KMS-11 (cell line): ENCODE data around the gene RPS6KA2.

Experiments
- H2AFZ ChIP-seq: fragments of 200-600 bp; sonication (generic); 2 replicates; pipeline ENCODE4 v1.6.1; 2016; ENCODE audit warnings: antibody characterized with exemption, mixed run types, low read depth
- H3K27ac ChIP-seq: fragments of 200-600 bp; sonication (generic); 2 replicates; pipeline ENCODE4 v1.6.1; 2016; ENCODE audit warnings: mild to moderate bottlenecking, mixed run types
- H3K27me3 ChIP-seq: fragments of 200-600 bp; sonication (generic); 2 replicates; pipeline ENCODE4 v1.6.1; 2017; ENCODE audit warnings: mild to moderate bottlenecking, low read depth, mixed run types, moderate library complexity; ENCODE audit not compliant: insufficient read depth
- H3K36me3 ChIP-seq: fragments of 200-600 bp; sonication (generic); 2 replicates; pipeline ENCODE4 v1.6.1; 2017; ENCODE audit warnings: mild to moderate bottlenecking, mixed run types; ENCODE audit not compliant: insufficient read depth
- H3K4me1 ChIP-seq: fragments of 200-600 bp; sonication (generic); 2 replicates; pipeline ENCODE4 v1.6.1; 2016; ENCODE audit warnings: mild to moderate bottlenecking, low read depth, mixed run types; ENCODE audit not compliant: poor library complexity, severe bottlenecking
- H3K4me2 ChIP-seq: fragments of 200-600 bp; sonication (generic); 2 replicates; pipeline ENCODE4 v1.7.0; 2016; ENCODE audit warnings: mild to moderate bottlenecking, mixed run types
- H3K4me3 ChIP-seq: fragments of 200-600 bp; sonication (generic); IDR thresholded peaks from 2 replicates; pipeline ENCODE4 v1.6.1; 2017; ENCODE audit warnings: low read depth, low read length, mixed read lengths; ENCODE audit not compliant: insufficient read depth
- H3K79me2 ChIP-seq: fragments of 200-600 bp; sonication (generic); 2 replicates; pipeline ENCODE4 v1.6.1; 2016; ENCODE audit warnings: low read depth, mixed run types; ENCODE audit not compliant: insufficient read depth
- H3K9ac ChIP-seq: fragments of 200-600 bp; sonication (generic); 2 replicates; pipeline ENCODE4 v1.6.1; 2016; ENCODE audit warnings: mild to moderate bottlenecking, mixed run types
- H4K20me1 ChIP-seq: fragments of 200-600 bp; sonication (generic); 2 replicates; pipeline ENCODE4 v1.6.1; 2016; ENCODE audit warnings: mild to moderate bottlenecking, mixed run types; ENCODE audit not compliant: insufficient read depth
- CTCF ChIP-seq: fragments of 200-600 bp; sonication (generic); conservative IDR thresholded peaks from 2 replicates; pipeline ENCODE4 v1.6.1; 2017; ENCODE audit warnings: low read depth, mild to moderate bottlenecking, antibody characterized with exemption, low read length, moderate library complexity, mixed read lengths

The RPS6KA2 gene

GRCh38 chr6:166470863-166471410, 156.1 kb downstream of the RPS6KA2 start:
- no peak overlapping the region for H3K4me3 ChIP-seq
- H3K36me3 ChIP-seq = no peaks in the 10 kb centered on the region
- no peaks in the 10 kb centered on the region for H3K4me1 ChIP-seq
- no peak for TF ChIP-seq CTCF
- H3K4me2 ChIP-seq = no peak overlapping the region
- no peaks in the 10 kb centered on the region for H3K27me3 ChIP-seq
- no peak overlapping the region for H3K27ac ChIP-seq
- no peak overlapping the region for H2AFZ ChIP-seq
- H4K20me1 ChIP-seq = no peaks in the 10 kb centered on the region
- H3K79me2 ChIP-seq = no peaks in the 10 kb centered on the region
- no peak overlapping the region for H3K9ac ChIP-seq

GRCh38 chr6:166470029-166470862, 156.8 kb downstream of the RPS6KA2 start:
- H3K36me3 ChIP-seq = no peaks in the 10 kb centered on the region
- H2AFZ ChIP-seq = no peak overlapping the region
- H3K79me2 ChIP-seq = no peaks in the 10 kb centered on the region
- H4K20me1 ChIP-seq = no peaks in the 10 kb centered on the region
- no peak overlapping the region for H3K9ac ChIP-seq
- H3K4me1 ChIP-seq = no peaks in the 10 kb centered on the region
- no peak overlapping the region for H3K27ac ChIP-seq
- no peaks in the 10 kb centered on the region for H3K27me3 ChIP-seq
- no peak overlapping the region for H3K4me2 ChIP-seq
- H3K4me3 ChIP-seq = no peak overlapping the region
- no peak for TF ChIP-seq CTCF

- Histone ChIP-seq H3K9ac (no peak overlapping the region), H4K20me1 (no peaks in the 10 kb centered on the region), H3K36me3 (no peaks in the 10 kb centered on the region), H3K4me3 (no peak overlapping the region), H2AFZ (no peak overlapping the region), H3K79me2 (no peaks in the 10 kb centered on the region), H3K27me3 (no peaks in the 10 kb centered on the region), H3K4me1 (no peaks in the 10 kb centered on the region), H3K27ac (no peak overlapping the region), H3K4me2 (no peak overlapping the region)
- TF ChIP-seq CTCF = no peak
Observed at GRCh38 chr6:166469426-166469961, 157.6 kb downstream of the RPS6KA2 start.

DNA sequence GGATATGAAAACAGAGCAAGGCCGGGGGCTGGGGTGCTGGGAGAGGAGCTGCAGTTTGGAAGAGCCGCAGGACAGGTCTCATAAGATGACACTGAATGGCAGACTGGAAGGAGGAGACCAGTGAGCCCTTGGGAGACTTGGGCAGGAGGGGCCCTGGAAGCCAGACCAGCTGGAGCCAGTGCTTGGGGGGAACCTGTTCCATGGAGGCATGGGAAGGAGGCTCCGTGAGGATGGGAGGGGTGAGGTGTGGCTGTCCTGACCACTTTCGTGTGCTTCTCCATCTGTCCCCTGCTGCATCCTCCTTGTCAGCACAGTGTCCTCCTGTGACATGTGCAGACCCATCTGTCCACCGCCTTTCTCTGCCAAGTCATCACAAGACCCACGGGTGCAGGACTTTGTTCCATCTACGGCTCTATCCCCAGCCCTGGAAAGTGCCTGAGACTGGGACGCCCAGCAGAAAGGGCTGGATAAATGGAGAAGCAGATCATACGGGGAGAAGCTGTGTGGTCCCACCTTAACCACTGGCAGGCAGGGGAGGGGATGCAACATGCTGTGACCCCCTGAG, 159.5 kb downstream of the RPS6KA2 start:
- Histone ChIP-seq H3K36me3 (no peaks in the 10 kb centered on the region), H3K27ac (no peak overlapping the region), H3K27me3 (no peaks in the 10 kb centered on the region), H3K4me2 (no peak overlapping the region), H4K20me1 (no peaks in the 10 kb centered on the region), H3K4me3 (no peak overlapping the region), H3K79me2 (no peaks in the 10 kb centered on the region), H3K9ac (no peak overlapping the region), H2AFZ (no peak overlapping the region), H3K4me1 (no peaks in the 10 kb centered on the region)
- TF ChIP-seq CTCF = no peak
